GM23338 (cell line): Measurements from ENCODE around the gene ING3. TPM values are rescaled to one million over a fixed set of nuclear protein-coding genes. Genes with fewer than 3 reads are reported as not detected.

Source experiments
- ATAC-seq: fragments of 200-7000 bp; cut with Tn5 transposase; 3 replicates; pipeline ENCODE4 v1.9.1; 2020
- DNase-seq: peaks from one replicate; pipeline ENCODE4 v3.0.0-alpha.2; 2015; ENCODE audit warnings: low spot score
- H2AFZ ChIP-seq: fragments of 200-600 bp; sonication (generic); 2 replicates; pipeline ENCODE4 v1.8.0; 2016; ENCODE audit warnings: antibody characterized with exemption, mild to moderate bottlenecking, moderate library complexity
- H3F3A ChIP-seq: fragments of 200-600 bp; sonication (generic); replicated peaks from 2 replicates; pipeline ENCODE4 v1.8.0; 2017; ENCODE audit warnings: antibody characterized with exemption, mixed run types, low read depth
- H3K27ac ChIP-seq: fragments of 200-600 bp; sonication (generic); 2 replicates; pipeline ENCODE4 v1.6.1; 2016; ENCODE audit warnings: low read depth
- H3K27me3 ChIP-seq: fragments of 200-600 bp; sonication (generic); 2 replicates; pipeline ENCODE4 v1.8.0; 2016; ENCODE audit warnings: mild to moderate bottlenecking, mixed run types, moderate library complexity; ENCODE audit not compliant: insufficient read depth
- H3K36me3 ChIP-seq: fragments of 200-600 bp; sonication (generic); 2 replicates; pipeline ENCODE4 v1.8.0; 2016; ENCODE audit warnings: mild to moderate bottlenecking; ENCODE audit not compliant: insufficient read depth
- H3K4me1 ChIP-seq: fragments of 200-600 bp; sonication (generic); 2 replicates; pipeline ENCODE4 v1.8.0; 2016; ENCODE audit warnings: mild to moderate bottlenecking, moderate library complexity; ENCODE audit not compliant: insufficient read depth
- H3K4me2 ChIP-seq: fragments of 200-600 bp; sonication (generic); 2 replicates; pipeline ENCODE4 v1.7.1; 2017; ENCODE audit warnings: mixed run types
- H3K4me3 ChIP-seq: fragments of 200-600 bp; sonication (generic); 2 replicates; pipeline ENCODE4 v1.6.1; 2016; ENCODE audit warnings: mixed run types
- H3K79me2 ChIP-seq: fragments of 200-600 bp; sonication (generic); replicated peaks from 2 replicates; pipeline ENCODE4 v1.8.0; 2017; ENCODE audit warnings: mild to moderate bottlenecking; ENCODE audit not compliant: insufficient read depth
- H3K9me2 ChIP-seq: fragments of 200-600 bp; sonication (generic); 2 replicates; pipeline ENCODE4 v1.8.0; 2017; ENCODE audit not compliant: insufficient read depth
- H4K20me1 ChIP-seq: fragments of 200-600 bp; sonication (generic); replicated peaks from 2 replicates; pipeline ENCODE4 v1.8.0; 2017; ENCODE audit warnings: mild to moderate bottlenecking; ENCODE audit not compliant: insufficient read depth
- H3K27ac Mint-ChIP-seq: 2 replicates; pipeline ENCODE4 v1.8.0; 2020; ENCODE audit warnings: inconsistent platforms, mild to moderate bottlenecking, moderate library complexity, mixed read lengths
- H3K27me3 Mint-ChIP-seq: 3 replicates; pipeline ENCODE4 v1.8.0; 2022; ENCODE audit warnings: low read depth, mild to moderate bottlenecking, moderate library complexity, mixed read lengths, inconsistent platforms; ENCODE audit not compliant: insufficient read depth, poor library complexity
- H3K36me3 Mint-ChIP-seq: 3 replicates; pipeline ENCODE4 v1.8.0; 2021; ENCODE audit warnings: low read depth, mild to moderate bottlenecking, inconsistent platforms, moderate library complexity, mixed read lengths
- H3K4me1 Mint-ChIP-seq: 3 replicates; pipeline ENCODE4 v1.8.0; 2020; ENCODE audit warnings: mild to moderate bottlenecking, inconsistent platforms, mixed read lengths
- H3K4me3 Mint-ChIP-seq: 3 replicates; pipeline ENCODE4 v1.8.0; 2021; ENCODE audit warnings: moderate library complexity, mild to moderate bottlenecking, inconsistent platforms, mixed read lengths
- H3K9me3 Mint-ChIP-seq: 3 replicates; pipeline ENCODE4 v1.8.0; 2020; ENCODE audit warnings: moderate library complexity, mild to moderate bottlenecking, inconsistent platforms, mixed read lengths
- CREB1 ChIP-seq: fragments of 250-450 bp; sonication (Bioruptor Pico); IDR thresholded peaks from 2 replicates; pipeline ENCODE4 v1.5.0; 2020; ENCODE audit warnings: low read depth, mild to moderate bottlenecking, moderate library complexity
- ETS1 ChIP-seq: IDR thresholded peaks from 2 replicates; pipeline ENCODE4 v1.6.1; 2016; ENCODE audit warnings: antibody characterized with exemption
- EZH2 ChIP-seq: fragments of 200-600 bp; sonication (generic); IDR thresholded peaks from one replicate; pipeline ENCODE4 v1.8.0; 2017; ENCODE audit warnings: antibody characterized with exemption, mild to moderate bottlenecking, low read depth; ENCODE audit not compliant: unreplicated experiment
- EZH2phosphoT487 ChIP-seq: fragments of 200-600 bp; sonication (generic); IDR thresholded peaks from one replicate; pipeline ENCODE4 v1.8.1; 2018; ENCODE audit warnings: antibody characterized with exemption; ENCODE audit not compliant: unreplicated experiment
- JUNB ChIP-seq: IDR thresholded peaks from one replicate; pipeline ENCODE4 v1.6.1; 2016; ENCODE audit warnings: antibody characterized with exemption; ENCODE audit not compliant: unreplicated experiment
- NANOG ChIP-seq: IDR thresholded peaks from 2 replicates; pipeline ENCODE4 v1.6.1; 2016; ENCODE audit warnings: antibody characterized with exemption, borderline replicate concordance
- POLR2AphosphoS5 ChIP-seq: IDR thresholded peaks from 2 replicates; pipeline ENCODE4 v1.6.1; 2016; ENCODE audit warnings: antibody characterized with exemption, low read depth
- STAT1 ChIP-seq: IDR thresholded peaks from one replicate; pipeline ENCODE4 v1.6.1; 2016; ENCODE audit warnings: antibody characterized with exemption; ENCODE audit not compliant: unreplicated experiment
- ZNF114 ChIP-seq: fragments of 250-450 bp; sonication (Bioruptor Pico); IDR thresholded peaks from 2 replicates; pipeline ENCODE4 v1.5.0; 2020; ENCODE audit warnings: mild to moderate bottlenecking, moderate library complexity
- ZNF331 ChIP-seq: fragments of 250-450 bp; sonication (Bioruptor Pico); IDR thresholded peaks from 2 replicates; pipeline ENCODE4 v1.5.0; 2020; ENCODE audit warnings: low read depth, mild to moderate bottlenecking, moderate library complexity
- polyA plus RNA-seq: library from polyadenylated mRNA; unstranded; fragments of >200 nt; fragmentation: Nextera tagmentation; extraction: Ambion mirVana; gene quantifications from 2 replicates; pipeline ENCODE4 v1.2.1, GENCODE V29; 2016
- total RNA-seq: library from RNA; depleted of rRNA; stranded (reverse); fragments of >200 nt; shearing (Covaris generic); gene quantifications from 2 replicates; pipeline ENCODE4 v1.2.3, GENCODE V29; 2014
- TF ChIP-seq, protein P1 (sequence below), 2 experiments: fragments of 200-600 bp in 1 of 2; sonication (generic) in 1 of 2; conservative IDR thresholded peaks; 2 replicates each; pipeline versions ENCODE4 v1.5.1 to v1.6.1; 2016 to 2017; ENCODE audit warnings: antibody characterized with exemption in 2 of 2, low read depth in 2 of 2, mild to moderate bottlenecking in 2 of 2, moderate library complexity in 1 of 2
- TF ChIP-seq, protein P2 (sequence below): fragments of 250-450 bp; sonication (Bioruptor Pico); IDR thresholded peaks from 2 replicates; pipeline ENCODE4 v1.5.0; 2020; ENCODE audit warnings: mild to moderate bottlenecking, moderate library complexity
- TF ChIP-seq, protein P3 (sequence below): IDR thresholded peaks from one replicate; pipeline ENCODE4 v1.6.1; 2018; ENCODE audit warnings: antibody characterized with exemption; ENCODE audit not compliant: unreplicated experiment

ING3 gene
- total and polyA plus RNA-seq, 2 experiments from 2014 or later = 17.8 to 26.2 TPM

- H3K36me3 Mint-ChIP-seq = no peaks in the 10 kb centered on the region
- TF ChIP-seq, protein P1, sequence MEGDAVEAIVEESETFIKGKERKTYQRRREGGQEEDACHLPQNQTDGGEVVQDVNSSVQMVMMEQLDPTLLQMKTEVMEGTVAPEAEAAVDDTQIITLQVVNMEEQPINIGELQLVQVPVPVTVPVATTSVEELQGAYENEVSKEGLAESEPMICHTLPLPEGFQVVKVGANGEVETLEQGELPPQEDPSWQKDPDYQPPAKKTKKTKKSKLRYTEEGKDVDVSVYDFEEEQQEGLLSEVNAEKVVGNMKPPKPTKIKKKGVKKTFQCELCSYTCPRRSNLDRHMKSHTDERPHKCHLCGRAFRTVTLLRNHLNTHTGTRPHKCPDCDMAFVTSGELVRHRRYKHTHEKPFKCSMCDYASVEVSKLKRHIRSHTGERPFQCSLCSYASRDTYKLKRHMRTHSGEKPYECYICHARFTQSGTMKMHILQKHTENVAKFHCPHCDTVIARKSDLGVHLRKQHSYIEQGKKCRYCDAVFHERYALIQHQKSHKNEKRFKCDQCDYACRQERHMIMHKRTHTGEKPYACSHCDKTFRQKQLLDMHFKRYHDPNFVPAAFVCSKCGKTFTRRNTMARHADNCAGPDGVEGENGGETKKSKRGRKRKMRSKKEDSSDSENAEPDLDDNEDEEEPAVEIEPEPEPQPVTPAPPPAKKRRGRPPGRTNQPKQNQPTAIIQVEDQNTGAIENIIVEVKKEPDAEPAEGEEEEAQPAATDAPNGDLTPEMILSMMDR (conservative IDR thresholded peaks at IDR 0.05; ENCODE audit: low read depth in 2 of 2) = no peak
- TF ChIP-seq, protein P2, sequence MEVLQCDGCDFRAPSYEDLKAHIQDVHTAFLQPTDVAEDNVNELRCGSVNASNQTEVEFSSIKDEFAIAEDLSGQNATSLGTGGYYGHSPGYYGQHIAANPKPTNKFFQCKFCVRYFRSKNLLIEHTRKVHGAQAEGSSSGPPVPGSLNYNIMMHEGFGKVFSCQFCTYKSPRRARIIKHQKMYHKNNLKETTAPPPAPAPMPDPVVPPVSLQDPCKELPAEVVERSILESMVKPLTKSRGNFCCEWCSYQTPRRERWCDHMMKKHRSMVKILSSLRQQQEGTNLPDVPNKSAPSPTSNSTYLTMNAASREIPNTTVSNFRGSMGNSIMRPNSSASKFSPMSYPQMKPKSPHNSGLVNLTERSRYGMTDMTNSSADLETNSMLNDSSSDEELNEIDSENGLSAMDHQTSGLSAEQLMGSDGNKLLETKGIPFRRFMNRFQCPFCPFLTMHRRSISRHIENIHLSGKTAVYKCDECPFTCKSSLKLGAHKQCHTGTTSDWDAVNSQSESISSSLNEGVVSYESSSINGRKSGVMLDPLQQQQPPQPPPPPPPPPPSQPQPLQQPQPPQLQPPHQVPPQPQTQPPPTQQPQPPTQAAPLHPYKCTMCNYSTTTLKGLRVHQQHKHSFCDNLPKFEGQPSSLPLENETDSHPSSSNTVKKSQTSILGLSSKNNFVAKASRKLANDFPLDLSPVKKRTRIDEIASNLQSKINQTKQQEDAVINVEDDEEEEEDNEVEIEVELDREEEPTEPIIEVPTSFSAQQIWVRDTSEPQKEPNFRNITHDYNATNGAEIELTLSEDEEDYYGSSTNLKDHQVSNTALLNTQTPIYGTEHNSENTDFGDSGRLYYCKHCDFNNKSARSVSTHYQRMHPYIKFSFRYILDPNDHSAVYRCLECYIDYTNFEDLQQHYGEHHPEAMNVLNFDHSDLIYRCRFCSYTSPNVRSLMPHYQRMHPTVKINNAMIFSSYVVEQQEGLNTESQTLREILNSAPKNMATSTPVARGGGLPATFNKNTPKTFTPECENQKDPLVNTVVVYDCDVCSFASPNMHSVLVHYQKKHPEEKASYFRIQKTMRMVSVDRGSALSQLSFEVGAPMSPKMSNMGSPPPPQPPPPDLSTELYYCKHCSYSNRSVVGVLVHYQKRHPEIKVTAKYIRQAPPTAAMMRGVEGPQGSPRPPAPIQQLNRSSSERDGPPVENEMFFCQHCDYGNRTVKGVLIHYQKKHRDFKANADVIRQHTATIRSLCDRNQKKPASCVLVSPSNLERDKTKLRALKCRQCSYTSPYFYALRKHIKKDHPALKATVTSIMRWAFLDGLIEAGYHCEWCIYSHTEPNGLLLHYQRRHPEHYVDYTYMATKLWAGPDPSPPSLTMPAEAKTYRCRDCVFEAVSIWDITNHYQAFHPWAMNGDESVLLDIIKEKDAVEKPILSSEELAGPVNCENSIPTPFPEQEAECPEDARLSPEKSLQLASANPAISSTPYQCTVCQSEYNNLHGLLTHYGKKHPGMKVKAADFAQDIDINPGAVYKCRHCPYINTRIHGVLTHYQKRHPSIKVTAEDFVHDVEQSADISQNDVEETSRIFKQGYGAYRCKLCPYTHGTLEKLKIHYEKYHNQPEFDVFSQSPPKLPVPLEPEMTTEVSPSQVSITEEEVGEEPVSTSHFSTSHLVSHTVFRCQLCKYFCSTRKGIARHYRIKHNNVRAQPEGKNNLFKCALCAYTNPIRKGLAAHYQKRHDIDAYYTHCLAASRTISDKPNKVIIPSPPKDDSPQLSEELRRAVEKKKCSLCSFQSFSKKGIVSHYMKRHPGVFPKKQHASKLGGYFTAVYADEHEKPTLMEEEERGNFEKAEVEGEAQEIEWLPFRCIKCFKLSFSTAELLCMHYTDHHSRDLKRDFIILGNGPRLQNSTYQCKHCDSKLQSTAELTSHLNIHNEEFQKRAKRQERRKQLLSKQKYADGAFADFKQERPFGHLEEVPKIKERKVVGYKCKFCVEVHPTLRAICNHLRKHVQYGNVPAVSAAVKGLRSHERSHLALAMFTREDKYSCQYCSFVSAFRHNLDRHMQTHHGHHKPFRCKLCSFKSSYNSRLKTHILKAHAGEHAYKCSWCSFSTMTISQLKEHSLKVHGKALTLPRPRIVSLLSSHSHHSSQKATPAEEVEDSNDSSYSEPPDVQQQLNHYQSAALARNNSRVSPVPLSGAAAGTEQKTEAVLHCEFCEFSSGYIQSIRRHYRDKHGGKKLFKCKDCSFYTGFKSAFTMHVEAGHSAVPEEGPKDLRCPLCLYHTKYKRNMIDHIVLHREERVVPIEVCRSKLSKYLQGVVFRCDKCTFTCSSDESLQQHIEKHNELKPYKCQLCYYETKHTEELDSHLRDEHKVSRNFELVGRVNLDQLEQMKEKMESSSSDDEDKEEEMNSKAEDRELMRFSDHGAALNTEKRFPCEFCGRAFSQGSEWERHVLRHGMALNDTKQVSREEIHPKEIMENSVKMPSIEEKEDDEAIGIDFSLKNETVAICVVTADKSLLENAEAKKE (CRISPR knock-in tag) = no peak
- no peak for TF ChIP-seq POLR2AphosphoS5
- no peak for TF ChIP-seq JUNB
- TF ChIP-seq EZH2phosphoT487 = no peak
- TF ChIP-seq CREB1 (CRISPR knock-in tag) = no peak
- no peak for TF ChIP-seq NANOG
- no peak for TF ChIP-seq EZH2
- TF ChIP-seq ZNF114 = no peak
- TF ChIP-seq, protein P3, sequence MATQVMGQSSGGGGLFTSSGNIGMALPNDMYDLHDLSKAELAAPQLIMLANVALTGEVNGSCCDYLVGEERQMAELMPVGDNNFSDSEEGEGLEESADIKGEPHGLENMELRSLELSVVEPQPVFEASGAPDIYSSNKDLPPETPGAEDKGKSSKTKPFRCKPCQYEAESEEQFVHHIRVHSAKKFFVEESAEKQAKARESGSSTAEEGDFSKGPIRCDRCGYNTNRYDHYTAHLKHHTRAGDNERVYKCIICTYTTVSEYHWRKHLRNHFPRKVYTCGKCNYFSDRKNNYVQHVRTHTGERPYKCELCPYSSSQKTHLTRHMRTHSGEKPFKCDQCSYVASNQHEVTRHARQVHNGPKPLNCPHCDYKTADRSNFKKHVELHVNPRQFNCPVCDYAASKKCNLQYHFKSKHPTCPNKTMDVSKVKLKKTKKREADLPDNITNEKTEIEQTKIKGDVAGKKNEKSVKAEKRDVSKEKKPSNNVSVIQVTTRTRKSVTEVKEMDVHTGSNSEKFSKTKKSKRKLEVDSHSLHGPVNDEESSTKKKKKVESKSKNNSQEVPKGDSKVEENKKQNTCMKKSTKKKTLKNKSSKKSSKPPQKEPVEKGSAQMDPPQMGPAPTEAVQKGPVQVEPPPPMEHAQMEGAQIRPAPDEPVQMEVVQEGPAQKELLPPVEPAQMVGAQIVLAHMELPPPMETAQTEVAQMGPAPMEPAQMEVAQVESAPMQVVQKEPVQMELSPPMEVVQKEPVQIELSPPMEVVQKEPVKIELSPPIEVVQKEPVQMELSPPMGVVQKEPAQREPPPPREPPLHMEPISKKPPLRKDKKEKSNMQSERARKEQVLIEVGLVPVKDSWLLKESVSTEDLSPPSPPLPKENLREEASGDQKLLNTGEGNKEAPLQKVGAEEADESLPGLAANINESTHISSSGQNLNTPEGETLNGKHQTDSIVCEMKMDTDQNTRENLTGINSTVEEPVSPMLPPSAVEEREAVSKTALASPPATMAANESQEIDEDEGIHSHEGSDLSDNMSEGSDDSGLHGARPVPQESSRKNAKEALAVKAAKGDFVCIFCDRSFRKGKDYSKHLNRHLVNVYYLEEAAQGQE = no peak
- no peak for TF ChIP-seq STAT1
- TF ChIP-seq ZNF331 (CRISPR knock-in tag) = no peak
- TF ChIP-seq ETS1 = no peak
- Histone ChIP-seq H3K27ac (no peak overlapping the region), H3K79me2 (no peaks in the 10 kb centered on the region), H3K36me3 (no peaks in the 10 kb centered on the region), H3K27me3 (no peaks in the 10 kb centered on the region), H3K4me2 (no peak overlapping the region), H3K9me2 (no peaks in the 10 kb centered on the region), H3F3A (no peaks in the 10 kb centered on the region), H2AFZ (no peak overlapping the region), H3K4me1 (no peaks in the 10 kb centered on the region), H3K4me3 (no peak overlapping the region), H4K20me1 (no peaks in the 10 kb centered on the region)
- ATAC-seq (no peak), DNase-seq (no peak)
- no peaks in the 10 kb centered on the region for H3K9me3 Mint-ChIP-seq
- no peaks in the 10 kb centered on the region for H3K4me1 Mint-ChIP-seq
- no peaks in the 10 kb centered on the region for H3K27me3 Mint-ChIP-seq
- H3K27ac Mint-ChIP-seq = no peak overlapping the region
- H3K4me3 Mint-ChIP-seq = no peak overlapping the region
These were observed 11.2 kb upstream of the ING3 start for GRCh38 chr7:120939345-120939744.
